ENCODE data around the gene IL6R. TPM values are rescaled to one million over a fixed set of nuclear protein-coding genes. Genes with fewer than 3 reads are reported as not detected.

IL6R gene
- total and polyA plus RNA-seq, 2 of the 4 experiments (the other 2 are of a cell fraction) = 5.3 to 9.5 TPM

GRCh38 chr1:154407198-154408091 lies 2.3 kb downstream of the IL6R start:
- ChIA-PET CTCF (interaction anchor here (1.2 to 1.9 kb wide), 2 partner anchors 12 to 72 kb away, joined by 3 to 9 read pairs; no protein-coding TSS in a partner anchor), POLR2A (ENCODE audit: unreplicated experiment) (no interaction called here)
- H3K9me3 ChIP-seq (ENCODE audit: control insufficient read depth, insufficient read depth, low read length) = no peaks in the 10 kb centered on the region
- BruUV-seq (replicated peaks) = no TSS peak
- H3K23ac ChIP-seq (ENCODE audit: low read depth, low read length) = peak overlapping the region; percentile 3
- H2AK9ac ChIP-seq (replicated peaks; ENCODE audit: low read depth, low read length, poor library complexity) = peak overlapping the region; percentile 51
- 0 out of 2 replicates have a peak, but pooled peaks cover 4% of the 10 kb centered on the region for H4K20me1 ChIP-seq (ENCODE audit: insufficient read depth, low read length)
- H3K4me2 ChIP-seq (ENCODE audit: low read depth, low read length) = peak overlapping the region; percentile 77
- peak overlapping the region; percentile 90 for H2BK120ac ChIP-seq (ENCODE audit: low read depth, low read length)
- H3K27ac ChIP-seq (ENCODE audit: insufficient read depth, low read length) = peak overlapping the region; percentile 88; the same call in 1 of the 2 replicates
- no peaks in the 10 kb centered on the region; the same call in 1 of the 2 replicates for H3K36me3 ChIP-seq (ENCODE audit: control insufficient read depth, insufficient read depth, low read length)
- H4K91ac ChIP-seq (ENCODE audit: insufficient read depth, low read depth, low read length) = peak overlapping the region; percentile 79
- ATAC-seq (ENCODE audit: low read depth) = no peak
- H3K27me3 ChIP-seq (ENCODE audit: control insufficient read depth, insufficient read depth, low read length) = peaks cover 12% of the 10 kb centered on the region
- no peak overlapping the region for H3K56ac ChIP-seq (ENCODE audit: extremely low read depth, insufficient read depth, low read length)
- WGBS, 2 experiments (ENCODE audit: extremely low coverage in 2 of 2, insufficient read length in 1 of 2) = 83% methylated on average over 4 of the region's 11 CpGs; no CpG with 5 or more reads in 1 of the 2 experiments
- in situ Hi-C loops (cut with MboI; ENCODE audit: low sequenced_read_pairs) (no loop called here), intact Hi-C loops (cut with micrococcal nuclease) (loop anchor here (1.0 to 5.0 kb wide), 5 partner anchors 24 to 735 kb away; partner anchors contain the start of gene ILF2), dilution Hi-C loops (cut with HindIII; ENCODE audit: low sequenced_read_pairs, unreplicated experiment) (no loop called here)
- H2BK15ac ChIP-seq (ENCODE audit: low read depth, low read length) = peak overlapping the region; percentile 66
- peak overlapping the region; percentile 85 for H2AK5ac ChIP-seq (ENCODE audit: low read depth, low read length)
- peak overlapping the region; percentile 84 for H3K4ac ChIP-seq (ENCODE audit: low read depth, low read length)
- peaks cover 21% of the 10 kb centered on the region for H3K4me1 ChIP-seq (ENCODE audit: control insufficient read depth, insufficient read depth, low read length)
- peaks cover 3% of the 10 kb centered on the region; the same call in 1 of the 2 replicates for H3K9me1 ChIP-seq (ENCODE audit: insufficient read depth, low read length)
- H2BK5ac ChIP-seq (ENCODE audit: low read depth, low read length, poor library complexity, severe bottlenecking) = no peak overlapping the region
- no peak overlapping the region; the same call in 1 of the 2 replicates for H3K4me3 ChIP-seq (ENCODE audit: insufficient read depth, low read depth, low read length)
- TF ChIP-seq SMC3 (IDR thresholded peaks at IDR 0.05; ENCODE audit: low read depth, low read length) (no peak), RCOR1 (IDR thresholded peaks at IDR 0.05; ENCODE audit: insufficient replicate concordance, low read length) (no peak), MAFK (IDR thresholded peaks at IDR 0.05; ENCODE audit: low read depth, low read length) (no peak), BHLHE40 (IDR thresholded peaks at IDR 0.05; ENCODE audit: low read depth, low read length) (no peak), NFE2L2 (IDR thresholded peaks at IDR 0.05; ENCODE audit: low read depth, low read length) (no peak), RFX5 (IDR thresholded peaks at IDR 0.05; ENCODE audit: low read depth, low read length) (no peak), CHD1 (IDR thresholded peaks at IDR 0.05; ENCODE audit: low read depth, low read length) (no peak), MAZ (IDR thresholded peaks at IDR 0.05; ENCODE audit: borderline replicate concordance, low read depth, low read length) (no peak), CTCF (conservative IDR thresholded peaks at IDR 0.05; ENCODE audit: low read depth, low read length) (no peak), CEBPB (IDR thresholded peaks at IDR 0.05; ENCODE audit: low read depth, low read length) (no peak), POLR2A (IDR thresholded peaks at IDR 0.05; ENCODE audit: low read depth, low read length) (no peak)
- TF ChIP-seq, protein P1, sequence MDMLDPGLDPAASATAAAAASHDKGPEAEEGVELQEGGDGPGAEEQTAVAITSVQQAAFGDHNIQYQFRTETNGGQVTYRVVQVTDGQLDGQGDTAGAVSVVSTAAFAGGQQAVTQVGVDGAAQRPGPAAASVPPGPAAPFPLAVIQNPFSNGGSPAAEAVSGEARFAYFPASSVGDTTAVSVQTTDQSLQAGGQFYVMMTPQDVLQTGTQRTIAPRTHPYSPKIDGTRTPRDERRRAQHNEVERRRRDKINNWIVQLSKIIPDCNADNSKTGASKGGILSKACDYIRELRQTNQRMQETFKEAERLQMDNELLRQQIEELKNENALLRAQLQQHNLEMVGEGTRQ (IDR thresholded peaks at IDR 0.05; ENCODE audit: low read depth, low read length) = no peak
- TF ChIP-seq, protein P2, sequence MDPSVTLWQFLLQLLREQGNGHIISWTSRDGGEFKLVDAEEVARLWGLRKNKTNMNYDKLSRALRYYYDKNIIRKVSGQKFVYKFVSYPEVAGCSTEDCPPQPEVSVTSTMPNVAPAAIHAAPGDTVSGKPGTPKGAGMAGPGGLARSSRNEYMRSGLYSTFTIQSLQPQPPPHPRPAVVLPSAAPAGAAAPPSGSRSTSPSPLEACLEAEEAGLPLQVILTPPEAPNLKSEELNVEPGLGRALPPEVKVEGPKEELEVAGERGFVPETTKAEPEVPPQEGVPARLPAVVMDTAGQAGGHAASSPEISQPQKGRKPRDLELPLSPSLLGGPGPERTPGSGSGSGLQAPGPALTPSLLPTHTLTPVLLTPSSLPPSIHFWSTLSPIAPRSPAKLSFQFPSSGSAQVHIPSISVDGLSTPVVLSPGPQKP (IDR thresholded peaks at IDR 0.05; ENCODE audit: borderline replicate concordance, low read depth, low read length) = no peak
- peak overlapping the region; percentile 79; the same call in 1 of the 2 replicates for H3K9ac ChIP-seq (ENCODE audit: low read depth, low read length)
- H3K79me1 ChIP-seq (ENCODE audit: low read depth in 1 of 2, low read length in 2 of 2) = peaks cover 8 to 10% of the 10 kb centered on the region in 2 experiments; a peak in 2 of 4 replicates
- H2BK20ac ChIP-seq (ENCODE audit: low read depth, low read length) = peak overlapping the region; percentile 79
- H2AFZ ChIP-seq (replicated peaks; ENCODE audit: low read length, poor library complexity) = no peak overlapping the region
- H3K18ac ChIP-seq (ENCODE audit: low read depth, low read length) = peak overlapping the region; percentile 56
- H4K5ac ChIP-seq (ENCODE audit: low read depth, low read length) = peak overlapping the region; percentile 53
- peak overlapping the region; percentile 59 to 86; a peak in 3 of 4 replicates for H4K8ac ChIP-seq (ENCODE audit: low read depth in 2 of 2, low read length in 2 of 2)
- DNase-seq = peak; percentile 45
- H3K14ac ChIP-seq (replicated peaks; ENCODE audit: low read depth, low read length) = peak overlapping the region; percentile 69

All from IMR-90 (cell line).